Subcutaneous adipose tissue (tissue), 4 donors: ENCODE measurements around the gene SOD3. TPM values are rescaled to one million over a fixed set of nuclear protein-coding genes. Genes with fewer than 3 reads are reported as not detected.

Experiments
- CTCF ChIP-seq: fragments of 450-650 bp; IDR thresholded peaks from one replicate; pipeline ENCODE4 v1.5.1; 2016; ENCODE audit warnings: low read depth, mild to moderate bottlenecking, control low read depth, antibody characterized with exemption, moderate library complexity
- total RNA-seq, 4 donors: library from RNA; depleted of rRNA; stranded (reverse); fragments of >200 nt; gene quantifications; one replicate each; pipeline ENCODE4 v1.1.0, GENCODE V29; 2016

SOD3 gene
- total RNA-seq, 4 donors from 2014 or later: 86.4 to 211 (median 137) TPM

GRCh38 chr4:24775750-24776149, 19.6 kb upstream of the SOD3 start:
- no peak for TF ChIP-seq CTCF

DNA sequence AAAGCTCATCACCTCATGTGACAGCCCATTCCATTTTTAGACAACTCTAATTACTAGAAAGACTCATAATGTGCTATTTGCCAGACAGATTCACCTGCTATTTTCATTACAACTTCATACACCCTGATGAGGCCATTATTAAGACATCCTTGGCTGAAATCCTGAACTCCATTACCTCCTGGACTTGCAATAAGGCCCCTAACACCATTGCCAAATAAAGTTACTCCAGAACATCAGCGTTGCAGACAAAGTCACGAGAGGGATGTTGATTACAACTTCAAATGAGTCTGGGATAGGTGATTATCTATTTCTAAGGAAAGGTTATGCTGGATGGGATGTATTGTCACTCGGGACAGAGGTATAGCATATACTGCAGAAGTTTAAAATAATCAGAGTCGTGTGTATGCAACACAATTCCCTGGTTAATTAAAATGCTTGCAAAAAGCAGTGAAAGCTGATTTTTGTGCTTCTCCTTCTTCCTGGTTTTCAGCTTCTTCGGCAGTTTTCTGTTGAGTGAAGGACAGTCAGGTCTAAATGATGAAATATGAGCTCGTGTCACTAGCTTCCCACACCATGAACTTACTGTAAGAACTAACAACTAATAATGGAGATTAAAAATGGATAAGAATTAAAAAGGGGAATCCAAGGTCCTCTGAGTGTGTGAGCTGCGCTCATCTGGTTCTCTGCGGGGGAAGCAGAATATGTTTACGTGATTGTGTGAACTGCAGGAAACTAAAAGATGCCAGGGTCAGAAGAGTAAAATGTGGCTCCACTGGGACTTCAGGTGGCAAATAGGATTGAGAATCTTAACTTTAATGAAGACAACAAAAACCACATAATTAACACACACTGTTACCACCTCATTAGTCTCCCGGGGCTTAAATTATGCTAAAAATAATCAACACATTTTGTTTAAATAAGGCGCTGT, 17.6 kb upstream of the SOD3 start:
- no peak for TF ChIP-seq CTCF

DNA sequence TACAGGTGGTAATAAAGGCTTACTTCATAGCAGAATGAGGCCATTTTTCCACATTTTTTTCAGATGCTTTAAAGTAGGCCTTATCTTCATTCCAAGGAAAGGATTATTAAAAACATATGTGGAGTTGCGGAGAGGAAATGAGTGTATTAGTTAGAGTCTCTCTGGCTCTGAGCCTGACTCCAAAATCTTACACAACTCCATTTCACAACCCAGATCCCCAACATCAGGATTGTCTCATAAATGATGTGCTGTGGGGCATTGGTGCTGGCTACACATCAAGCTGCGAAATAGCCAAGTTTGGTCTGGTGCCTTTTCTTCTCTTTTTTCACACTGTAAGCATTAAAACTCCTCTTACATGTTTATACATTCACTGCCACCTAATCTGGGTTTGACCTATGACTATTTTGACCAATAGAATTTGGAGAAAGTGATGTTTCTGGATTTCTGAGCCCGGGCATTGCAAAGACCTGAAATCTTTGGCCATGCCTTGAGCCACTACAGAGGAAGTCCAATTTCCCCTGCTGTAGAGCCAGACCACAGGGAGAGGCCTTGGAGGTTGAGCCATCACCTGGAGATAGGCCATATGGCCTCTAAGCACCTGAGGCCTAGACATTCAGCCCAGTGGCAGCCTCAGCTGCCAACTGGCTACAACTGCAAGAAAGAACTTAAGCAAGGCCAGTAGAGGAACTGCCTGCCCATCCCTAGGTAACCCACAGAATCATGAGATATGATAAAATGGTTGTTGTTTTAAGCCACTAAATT, 16.7 kb upstream of the SOD3 start:
- TF ChIP-seq CTCF: no peak

DNA sequence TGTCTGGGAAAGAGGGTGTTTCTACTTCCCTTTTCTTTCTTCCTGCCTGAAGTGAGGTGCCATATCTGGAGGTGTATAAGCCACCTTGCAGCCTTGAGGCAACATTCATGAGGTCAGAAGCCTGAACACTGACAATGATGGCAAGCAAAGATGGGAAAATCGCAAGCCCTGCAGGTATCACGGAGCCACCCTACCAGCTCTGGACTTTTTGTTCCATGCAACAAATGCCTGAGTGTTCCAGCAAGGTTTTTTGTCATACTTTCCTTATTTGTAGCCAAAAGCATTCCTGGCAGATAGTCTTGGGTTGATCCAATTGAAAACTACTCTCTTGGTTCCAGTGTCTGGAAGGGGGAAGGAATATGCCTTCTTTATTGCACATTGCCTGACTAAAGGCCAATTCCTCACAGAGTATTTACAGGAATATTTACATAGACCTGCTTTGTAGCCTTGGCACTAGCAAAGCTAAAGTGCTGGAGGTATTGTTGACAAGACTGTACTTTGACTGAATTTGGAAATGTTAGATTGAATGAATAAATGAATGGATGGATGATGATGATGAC, 14.4 kb upstream of the SOD3 start:
- no peak for TF ChIP-seq CTCF

- TF ChIP-seq CTCF: no peak
Measured at GRCh38 chr4:24781999-24782745, 13.2 kb upstream of the SOD3 start.

DNA sequence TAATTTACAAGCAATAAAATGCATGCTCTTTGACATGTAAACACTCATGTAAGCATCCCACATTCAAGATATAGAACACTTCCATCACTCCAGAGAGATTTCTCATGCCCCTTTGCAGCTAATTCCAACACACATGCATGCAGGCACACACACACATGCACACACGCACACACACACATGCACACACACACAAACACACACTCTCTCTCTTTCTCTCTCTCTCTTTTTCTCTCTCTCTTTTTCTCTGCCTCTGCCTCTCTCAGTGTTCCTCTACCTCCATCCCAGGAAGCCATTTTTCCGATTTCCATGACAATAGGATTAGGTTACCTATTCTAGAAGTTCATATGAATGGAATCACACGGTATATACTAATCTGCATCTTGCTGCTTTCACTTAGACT, 11.9 kb upstream of the SOD3 start:
- no peak for TF ChIP-seq CTCF
